NB4 (cell line): Measurements from ENCODE around the gene ID1.
"Not testable (repeated sequence)": the region's sequence is repeated elsewhere in the genome, so short reads cannot be mapped to it uniquely, and the experiment has no call there.

Experiments
- DNase-seq: peaks from one replicate; pipeline ENCODE4 v3.0.0; 2010; ENCODE audit warnings: low read depth
- H3K4me3 ChIP-seq: one replicate; pipeline ENCODE4 v1.5.1; 2011; ENCODE audit warnings: mild to moderate bottlenecking, low read depth, low read length, moderate library complexity
- MYC ChIP-seq: IDR thresholded peaks from 2 replicates; pipeline ENCODE4 v1.6.1; 2011; ENCODE audit warnings: low read depth, low read length
- POLR2A ChIP-seq: IDR thresholded peaks from 2 replicates; pipeline ENCODE4 v1.6.1; 2011; ENCODE audit warnings: mild to moderate bottlenecking; ENCODE audit not compliant: insufficient read length; ENCODE audit errors: extremely low read depth
- TF ChIP-seq, protein P1 (sequence below): IDR thresholded peaks from 2 replicates; pipeline ENCODE4 v1.6.1; 2011; ENCODE audit warnings: low read depth, low read length
- TF ChIP-seq, protein P2 (sequence below): IDR thresholded peaks from one replicate; pipeline ENCODE4 v1.5.1; 2012; ENCODE audit warnings: low read depth, low read length

The ID1 gene

DNA sequence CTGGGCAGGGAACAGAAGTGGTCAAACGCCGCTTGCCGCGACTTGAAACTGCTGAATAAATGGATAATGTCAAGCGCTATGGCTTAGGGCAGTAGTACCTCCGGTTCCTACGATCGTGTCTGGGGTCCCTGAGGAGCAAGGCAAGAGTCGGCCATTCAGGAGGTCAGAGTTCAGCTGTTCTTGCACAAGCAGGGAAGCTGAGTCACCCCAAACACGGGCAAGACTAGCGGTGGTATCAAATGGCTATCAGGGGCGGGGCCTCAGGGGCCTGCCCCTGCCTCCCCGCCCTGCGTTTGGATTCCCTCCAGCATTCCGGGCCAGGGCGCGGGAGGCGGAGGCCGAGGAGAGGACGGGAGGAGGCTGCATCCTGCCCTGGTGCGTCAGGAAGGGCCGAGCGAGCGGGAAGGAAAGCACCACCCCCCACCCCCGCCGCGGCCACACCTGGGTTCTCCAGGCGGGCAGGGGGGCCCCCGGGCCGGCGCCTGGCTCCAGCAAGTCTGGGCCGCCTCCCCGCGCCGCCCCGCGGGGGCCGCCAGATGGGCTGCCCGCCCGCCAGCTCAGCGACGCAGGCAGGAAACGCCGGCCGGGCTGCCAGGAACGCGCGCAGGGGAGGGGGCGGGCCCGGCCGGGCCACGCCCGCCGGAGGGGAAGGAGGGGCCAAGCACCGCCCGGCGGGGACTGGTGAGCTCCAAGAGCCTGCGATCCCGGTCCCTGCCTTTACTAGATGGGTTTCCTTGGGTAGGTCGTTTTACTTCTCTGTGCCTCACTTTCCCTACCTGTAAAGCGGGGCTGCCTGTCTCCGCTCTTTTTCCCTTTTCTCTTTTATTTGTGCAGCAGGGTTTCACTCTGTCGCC is 32.2 kb upstream of the ID1 start:
- H3K4me3 ChIP-seq, result peak overlapping the region; percentile 53
- peak; percentile 82 for TF ChIP-seq MYC
- TF ChIP-seq, protein P1, sequence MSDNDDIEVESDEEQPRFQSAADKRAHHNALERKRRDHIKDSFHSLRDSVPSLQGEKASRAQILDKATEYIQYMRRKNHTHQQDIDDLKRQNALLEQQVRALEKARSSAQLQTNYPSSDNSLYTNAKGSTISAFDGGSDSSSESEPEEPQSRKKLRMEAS, result peak; percentile 66
- peak; percentile 68 for TF ChIP-seq POLR2A
- TF ChIP-seq, protein P2, sequence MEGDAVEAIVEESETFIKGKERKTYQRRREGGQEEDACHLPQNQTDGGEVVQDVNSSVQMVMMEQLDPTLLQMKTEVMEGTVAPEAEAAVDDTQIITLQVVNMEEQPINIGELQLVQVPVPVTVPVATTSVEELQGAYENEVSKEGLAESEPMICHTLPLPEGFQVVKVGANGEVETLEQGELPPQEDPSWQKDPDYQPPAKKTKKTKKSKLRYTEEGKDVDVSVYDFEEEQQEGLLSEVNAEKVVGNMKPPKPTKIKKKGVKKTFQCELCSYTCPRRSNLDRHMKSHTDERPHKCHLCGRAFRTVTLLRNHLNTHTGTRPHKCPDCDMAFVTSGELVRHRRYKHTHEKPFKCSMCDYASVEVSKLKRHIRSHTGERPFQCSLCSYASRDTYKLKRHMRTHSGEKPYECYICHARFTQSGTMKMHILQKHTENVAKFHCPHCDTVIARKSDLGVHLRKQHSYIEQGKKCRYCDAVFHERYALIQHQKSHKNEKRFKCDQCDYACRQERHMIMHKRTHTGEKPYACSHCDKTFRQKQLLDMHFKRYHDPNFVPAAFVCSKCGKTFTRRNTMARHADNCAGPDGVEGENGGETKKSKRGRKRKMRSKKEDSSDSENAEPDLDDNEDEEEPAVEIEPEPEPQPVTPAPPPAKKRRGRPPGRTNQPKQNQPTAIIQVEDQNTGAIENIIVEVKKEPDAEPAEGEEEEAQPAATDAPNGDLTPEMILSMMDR, result no peak
- DNase-seq, result peak; percentile 98

DNA sequence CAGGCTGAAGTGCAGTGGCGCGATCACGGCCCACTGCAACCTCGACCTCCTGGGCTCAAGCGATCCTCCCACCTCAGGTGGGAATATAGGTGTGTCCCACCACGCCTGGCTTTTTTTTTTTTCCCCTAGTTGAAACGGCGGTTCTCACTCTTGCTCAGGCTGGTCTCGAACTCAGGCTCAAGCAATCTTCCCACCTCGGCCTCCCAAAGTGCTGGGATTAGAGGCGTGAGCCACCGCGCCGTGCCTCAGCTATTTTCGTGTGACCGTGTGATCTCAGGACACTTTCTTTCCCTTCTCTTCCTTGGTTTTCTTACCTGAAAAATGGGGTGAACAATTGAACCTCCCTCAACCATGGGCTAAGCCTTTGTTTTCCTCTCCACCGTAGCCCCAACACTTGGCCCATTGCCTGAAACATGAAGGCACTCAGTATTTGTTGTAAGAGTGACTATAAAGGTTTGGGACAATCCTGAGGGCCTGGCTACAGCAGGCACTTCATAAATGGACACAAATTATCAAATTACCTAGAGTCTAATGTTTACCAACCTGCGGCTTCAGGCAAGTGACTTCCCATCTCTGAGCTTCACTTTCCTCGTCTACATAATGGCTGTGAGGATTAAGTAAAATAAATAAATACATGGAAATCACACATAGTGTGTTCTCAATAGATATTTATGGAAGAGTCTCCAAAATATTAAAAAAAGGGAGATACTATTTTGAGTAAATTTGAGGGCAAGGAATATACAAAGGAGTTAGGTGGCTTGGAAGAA is 31.4 kb upstream of the ID1 start:
- no peak for DNase-seq
- TF ChIP-seq, protein P1, result no peak
- TF ChIP-seq, protein P2, result no peak
- TF ChIP-seq MYC, result no peak
- no peak for TF ChIP-seq POLR2A

DNA sequence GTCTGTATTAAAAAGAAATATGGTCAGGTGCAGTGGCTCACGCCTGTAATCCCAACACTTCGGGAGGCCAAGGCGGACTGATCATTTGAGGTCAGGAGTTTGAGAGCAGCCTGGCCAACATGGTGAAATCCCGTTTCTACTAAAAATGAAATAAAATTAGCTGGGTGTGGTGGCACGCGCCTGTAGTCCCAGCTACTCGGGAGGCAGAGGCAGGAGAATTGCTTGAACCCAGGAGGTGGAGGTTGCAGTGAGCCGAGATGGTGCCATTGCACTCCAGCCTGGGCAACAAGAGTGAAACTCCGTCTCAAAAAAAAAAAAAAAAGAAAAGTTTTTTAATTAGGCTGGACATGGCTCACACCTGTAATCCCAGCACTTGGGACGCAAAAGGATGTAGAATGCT is 30.1 kb upstream of the ID1 start:
- not testable (repeated sequence) for DNase-seq, H3K4me3 ChIP-seq

More for the DNA sequence above, 31.4 kb upstream of the ID1 start:
- H3K4me3 ChIP-seq, result peak overlapping the region; percentile 53

DNA sequence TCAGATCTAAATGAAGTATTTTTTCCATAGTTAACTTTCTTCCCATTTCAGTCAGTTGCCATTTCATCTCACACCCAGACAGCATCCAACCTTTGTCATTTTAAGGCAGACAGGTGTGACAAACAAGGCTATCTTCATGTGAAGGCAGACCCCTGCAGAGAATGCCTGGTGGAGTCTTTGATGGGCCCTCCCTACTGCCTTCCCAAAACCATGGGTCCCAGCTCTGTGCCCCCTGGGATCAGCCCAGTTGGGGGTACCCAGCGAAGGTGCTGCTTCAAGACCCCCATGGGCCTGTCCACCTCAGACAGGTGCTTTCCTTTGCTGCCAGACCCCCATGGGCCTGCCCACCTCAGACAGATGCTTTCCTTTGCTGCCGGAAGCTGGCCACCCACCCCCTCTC is 28.3 kb upstream of the ID1 start:
- TF ChIP-seq POLR2A (no peak), MYC (no peak)
- TF ChIP-seq, protein P1, result no peak
- TF ChIP-seq, protein P2, result no peak
- no peak overlapping the region for H3K4me3 ChIP-seq
- no peak for DNase-seq

DNA sequence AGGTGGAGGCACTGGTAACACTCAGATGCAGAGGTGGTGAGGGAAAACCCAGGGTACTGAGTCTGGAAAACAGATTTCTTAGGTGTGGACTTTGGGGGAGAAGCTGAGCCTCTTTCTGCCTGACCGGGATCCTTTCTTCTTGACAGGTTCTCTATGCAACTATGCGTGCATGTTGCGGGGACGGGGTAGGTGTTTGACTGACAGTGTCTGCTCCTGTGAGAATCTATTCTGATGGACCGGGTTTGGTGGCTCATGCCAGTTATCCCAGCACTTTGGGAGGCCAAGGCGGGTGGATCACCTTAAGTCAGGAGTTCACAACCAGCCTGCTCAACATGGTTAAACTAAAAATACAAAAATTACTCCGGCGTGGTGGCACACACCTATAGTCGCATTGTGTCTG is 27.9 kb upstream of the ID1 start:
- H3K4me3 ChIP-seq, result no peak overlapping the region
- no peak for DNase-seq
- no peak for TF ChIP-seq MYC
- TF ChIP-seq, protein P2, result no peak
- TF ChIP-seq POLR2A, result no peak
- TF ChIP-seq, protein P1, result no peak
